ENCODE measurements around the gene GRIPAP1. TPM values are rescaled to one million over a fixed set of nuclear protein-coding genes. Genes with fewer than 3 reads are reported as not detected.
A peak's percentile ranks its signal among the peaks of the same experiment; 100 is the strongest.
"Not testable (repeated sequence)": the region's sequence is repeated elsewhere in the genome, so short reads cannot be mapped to it uniquely, and the experiment has no call there.

GRIPAP1 gene
- polyA plus RNA-seq, 3 donors from 2014 or later: 0.62 to 19.8 (median 7.7) TPM

GRCh38 chrX:48980341-48980740, 21.7 kb downstream of the GRIPAP1 start:
- not testable (repeated sequence) for DNase-seq; H3K4me3 Mint-ChIP-seq; H3K27me3 Mint-ChIP-seq (ENCODE audit: low read depth in 3 of 3); H3K9me3 Mint-ChIP-seq; H3K27ac Mint-ChIP-seq; H3K4me1 Mint-ChIP-seq
- H3K36me3 Mint-ChIP-seq: peaks cover 8 to 20% (median 11%) of the 10 kb centered on the region in 3 donors

DNA sequence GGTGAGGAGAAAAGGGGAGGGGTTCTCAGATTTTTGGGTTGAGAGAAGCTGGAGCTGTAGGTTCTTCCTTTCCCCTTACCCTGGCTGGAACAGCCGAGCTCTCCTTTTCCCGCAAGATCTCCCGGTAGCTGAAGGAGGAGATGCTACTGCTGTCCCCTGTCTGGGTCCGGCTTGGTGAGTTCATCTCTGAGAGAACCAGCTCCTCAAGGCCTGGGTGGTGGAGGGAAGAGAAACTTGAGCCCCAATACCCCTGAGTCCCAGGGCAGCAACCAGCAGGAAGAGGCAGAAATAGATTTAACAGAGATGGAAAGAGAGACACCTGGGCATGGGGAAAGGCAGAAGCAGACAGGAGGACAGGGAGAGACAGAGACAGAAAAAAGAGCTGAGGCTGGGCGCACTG, 23.8 kb downstream of the GRIPAP1 start:
- no peak for DNase-seq
- no peak overlapping the region for H3K4me3 Mint-ChIP-seq

GRCh38 chrX:48976086-48976485, 26.0 kb downstream of the GRIPAP1 start:
- Mint-ChIP-seq H3K27ac (no peak overlapping the region), H3K4me3 (no peak overlapping the region), H3K36me3 (peaks cover 12 to 24% (median 18%) of the 10 kb centered on the region in 3 donors), H3K9me3 (no peaks in the 10 kb centered on the region), H3K27me3 (ENCODE audit: low read depth in 3 of 3) (peaks cover 0 to 15% (median 1%) of the 10 kb centered on the region in 3 donors), H3K4me1 (peaks cover 0 to 6% of the 10 kb centered on the region in 2 donors)
- no peak for DNase-seq

More for the DNA sequence above, 23.8 kb downstream of the GRIPAP1 start:
- no peaks in the 10 kb centered on the region for H3K9me3 Mint-ChIP-seq
- H3K36me3 Mint-ChIP-seq: peaks cover 12 to 24% (median 18%) of the 10 kb centered on the region in 3 donors
- H3K27me3 Mint-ChIP-seq (ENCODE audit: low read depth in 3 of 3): peaks cover 0 to 9% (median 1%) of the 10 kb centered on the region in 3 donors
- H3K4me1 Mint-ChIP-seq: no peaks in the 10 kb centered on the region
- H3K27ac Mint-ChIP-seq: no peak overlapping the region

DNA sequence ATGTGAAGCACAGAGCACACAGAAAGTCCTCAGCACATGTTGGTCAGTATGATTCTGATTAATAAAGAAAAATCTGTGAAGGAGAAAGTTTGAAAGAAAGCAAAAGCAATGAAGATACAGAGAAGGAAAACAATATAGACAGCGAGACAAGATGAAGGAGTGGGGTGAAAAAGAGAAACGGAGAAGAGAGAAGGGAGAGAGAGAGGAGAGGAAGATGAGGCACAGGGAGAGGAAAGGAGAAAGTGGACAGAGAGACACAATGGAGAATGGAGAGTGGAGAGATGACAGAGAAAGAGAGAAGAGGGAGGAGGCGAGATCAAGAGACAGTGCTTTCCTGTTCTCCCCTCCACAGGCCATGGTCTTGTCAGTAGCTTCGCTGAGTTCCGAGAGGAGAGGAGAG, 26.5 kb downstream of the GRIPAP1 start:
- Mint-ChIP-seq H3K36me3 (peaks cover 12 to 20% (median 18%) of the 10 kb centered on the region in 3 donors), H3K4me1 (peaks cover 0 to 6% of the 10 kb centered on the region in 2 donors), H3K9me3 (no peaks in the 10 kb centered on the region), H3K4me3 (no peak overlapping the region), H3K27ac (peak overlapping the region in 1 of 6 donors; percentile 67), H3K27me3 (ENCODE audit: low read depth in 3 of 3) (peaks cover 0 to 13% (median 0%) of the 10 kb centered on the region in 3 donors)
- no peak for DNase-seq

GRCh38 chrX:48975041-48975440, 27.0 kb downstream of the GRIPAP1 start:
- peaks cover 0 to 10% (median 0%) of the 10 kb centered on the region in 3 donors for H3K27me3 Mint-ChIP-seq (ENCODE audit: low read depth in 3 of 3)
- peaks cover 7 to 18% (median 16%) of the 10 kb centered on the region in 3 donors for H3K36me3 Mint-ChIP-seq
- no peak overlapping the region for H3K27ac Mint-ChIP-seq
- H3K4me3 Mint-ChIP-seq: no peak overlapping the region
- no peak for DNase-seq
- peaks cover 0 to 6% of the 10 kb centered on the region in 2 donors for H3K4me1 Mint-ChIP-seq
- H3K9me3 Mint-ChIP-seq: no peaks in the 10 kb centered on the region

GRCh38 chrX:48974574-48974973, 27.5 kb downstream of the GRIPAP1 start:
- no peak for DNase-seq
- Mint-ChIP-seq H3K27me3 (ENCODE audit: low read depth in 3 of 3) (peaks cover 0 to 8% (median 0%) of the 10 kb centered on the region in 3 donors), H3K9me3 (no peaks in the 10 kb centered on the region), H3K36me3 (peaks cover 7 to 18% (median 16%) of the 10 kb centered on the region in 3 donors), H3K27ac (no peak overlapping the region), H3K4me3 (no peak overlapping the region), H3K4me1 (peaks cover 0 to 6% of the 10 kb centered on the region in 2 donors)

- Mint-ChIP-seq H3K4me1 (peaks cover 0 to 6% of the 10 kb centered on the region in 2 donors), H3K27me3 (ENCODE audit: low read depth in 3 of 3) (peaks cover 0 to 8% (median 1%) of the 10 kb centered on the region in 3 donors), H3K27ac (no peak overlapping the region), H3K36me3 (peaks cover 7 to 18% (median 16%) of the 10 kb centered on the region in 3 donors), H3K4me3 (no peak overlapping the region), H3K9me3 (no peaks in the 10 kb centered on the region)
- DNase-seq: no peak
Measured at GRCh38 chrX:48974033-48974432, 28.0 kb downstream of the GRIPAP1 start.

- peak; percentile 16 to 17 (median 16) for DNase-seq
- peaks cover 4 to 11% (median 9%) of the 10 kb centered on the region in 3 donors for H3K36me3 Mint-ChIP-seq
- H3K4me1 Mint-ChIP-seq: peaks cover 0 to 6% of the 10 kb centered on the region in 2 donors
- H3K27me3 Mint-ChIP-seq (ENCODE audit: low read depth in 3 of 3): peaks cover 0 to 8% (median 3%) of the 10 kb centered on the region in 3 donors
- H3K9me3 Mint-ChIP-seq: no peaks in the 10 kb centered on the region
- no peak overlapping the region for H3K27ac Mint-ChIP-seq
- peak overlapping the region in 3 of 5 donors; percentile 10 to 60 (median 44) for H3K4me3 Mint-ChIP-seq
Measured at GRCh38 chrX:48972220-48973164, 29.6 kb downstream of the GRIPAP1 start.

- peaks cover 0 to 9% (median 3%) of the 10 kb centered on the region in 3 donors for H3K27me3 Mint-ChIP-seq (ENCODE audit: low read depth in 3 of 3)
- peak within 1 kb of the TSS in 3 of 5 donors; percentile 29 to 60 (median 44) for H3K4me3 Mint-ChIP-seq
- H3K36me3 Mint-ChIP-seq: peaks cover 4 to 11% (median 9%) of the 10 kb centered on the region in 3 donors
- peaks cover 0 to 6% of the 10 kb centered on the region in 2 donors for H3K4me1 Mint-ChIP-seq
- H3K9me3 Mint-ChIP-seq: no peaks in the 10 kb centered on the region
- no peak within 1 kb of the TSS for H3K27ac Mint-ChIP-seq
- DNase-seq: no peak
Measured at GRCh38 chrX:48971249-48972219, 30.5 kb downstream of the GRIPAP1 start, which contains the start of gene KCND1. KCND1 (minus strand) TSS chrX:48971844; CDS start chrX:48970271, 1,573 bp downstream.

- H3K9me3 Mint-ChIP-seq: no peaks in the 10 kb centered on the region
- no peak for DNase-seq
- no peak overlapping the region for H3K4me3 Mint-ChIP-seq
- no peak overlapping the region for H3K27ac Mint-ChIP-seq
- peaks cover 0 to 6% of the 10 kb centered on the region in 2 donors for H3K4me1 Mint-ChIP-seq
- H3K27me3 Mint-ChIP-seq (ENCODE audit: low read depth in 3 of 3): peaks cover 0 to 9% (median 3%) of the 10 kb centered on the region in 3 donors
- peaks cover 0 to under 1% (median 0%) of the 10 kb centered on the region in 3 donors for H3K36me3 Mint-ChIP-seq
Measured at GRCh38 chrX:48969471-48969870, 32.6 kb downstream of the GRIPAP1 start.

GRCh38 chrX:48968377-48968776, 33.7 kb downstream of the GRIPAP1 start:
- no peak for DNase-seq
- Mint-ChIP-seq H3K4me3 (no peak overlapping the region), H3K4me1 (peaks cover 0 to 6% of the 10 kb centered on the region in 2 donors), H3K36me3 (no peaks in the 10 kb centered on the region), H3K27me3 (ENCODE audit: low read depth in 3 of 3) (peaks cover 0 to 9% (median 3%) of the 10 kb centered on the region in 3 donors), H3K9me3 (no peaks in the 10 kb centered on the region), H3K27ac (no peak overlapping the region)

DNA sequence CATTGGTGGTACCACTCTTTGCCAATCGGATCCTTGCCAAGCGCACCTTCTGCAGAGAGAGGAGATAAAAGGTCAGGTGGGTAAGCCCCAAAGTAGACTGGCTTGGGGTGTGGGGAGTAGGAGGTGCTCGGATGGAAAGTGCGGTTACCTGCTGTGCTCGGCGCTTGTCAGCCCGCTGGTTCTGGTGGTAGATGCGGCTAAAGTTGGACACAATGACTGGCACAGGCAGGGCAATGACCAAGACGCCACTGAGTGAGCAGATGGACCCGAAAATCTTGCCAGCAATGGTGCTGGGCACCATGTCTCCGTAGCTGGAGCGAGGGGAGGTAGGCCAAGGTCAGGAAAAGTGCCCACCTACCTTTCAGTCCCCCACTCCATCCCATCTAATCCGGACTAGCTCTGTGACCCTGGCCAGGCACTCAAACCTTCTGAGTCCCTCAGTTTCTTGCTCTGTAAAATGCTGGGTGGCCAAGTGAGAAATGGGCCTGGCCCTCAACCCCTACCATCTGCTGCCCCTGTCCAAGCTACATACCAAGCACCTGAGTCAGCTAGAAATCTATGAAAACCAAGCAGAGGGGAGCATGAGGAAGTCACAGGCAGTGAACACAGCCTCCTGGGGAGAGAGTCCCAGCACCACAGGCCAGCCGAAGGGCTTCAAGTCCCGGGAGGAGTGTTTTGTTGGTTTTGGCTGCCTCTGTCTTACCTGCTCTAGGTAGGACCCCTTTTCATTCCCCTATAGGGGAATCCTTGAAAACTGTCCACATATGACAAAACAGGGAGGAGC, 35.1 kb downstream of the GRIPAP1 start:
- Mint-ChIP-seq H3K4me3 (no peak overlapping the region), H3K27ac (no peak overlapping the region), H3K4me1 (peaks cover 0 to 3% of the 10 kb centered on the region in 2 donors), H3K36me3 (no peaks in the 10 kb centered on the region), H3K27me3 (ENCODE audit: low read depth in 3 of 3) (peaks cover 0 to 8% (median 3%) of the 10 kb centered on the region in 3 donors), H3K9me3 (no peaks in the 10 kb centered on the region)
- DNase-seq: no peak

Data from immature natural killer cell (primary cell).